ENCODE data around the gene CDV3.
"Not testable (repeated sequence)": the region's sequence is repeated elsewhere in the genome, so short reads cannot be mapped to it uniquely, and the experiment has no call there.

The CDV3 gene, protein sequence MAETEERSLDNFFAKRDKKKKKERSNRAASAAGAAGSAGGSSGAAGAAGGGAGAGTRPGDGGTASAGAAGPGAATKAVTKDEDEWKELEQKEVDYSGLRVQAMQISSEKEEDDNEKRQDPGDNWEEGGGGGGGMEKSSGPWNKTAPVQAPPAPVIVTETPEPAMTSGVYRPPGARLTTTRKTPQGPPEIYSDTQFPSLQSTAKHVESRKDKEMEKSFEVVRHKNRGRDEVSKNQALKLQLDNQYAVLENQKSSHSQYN

DNA sequence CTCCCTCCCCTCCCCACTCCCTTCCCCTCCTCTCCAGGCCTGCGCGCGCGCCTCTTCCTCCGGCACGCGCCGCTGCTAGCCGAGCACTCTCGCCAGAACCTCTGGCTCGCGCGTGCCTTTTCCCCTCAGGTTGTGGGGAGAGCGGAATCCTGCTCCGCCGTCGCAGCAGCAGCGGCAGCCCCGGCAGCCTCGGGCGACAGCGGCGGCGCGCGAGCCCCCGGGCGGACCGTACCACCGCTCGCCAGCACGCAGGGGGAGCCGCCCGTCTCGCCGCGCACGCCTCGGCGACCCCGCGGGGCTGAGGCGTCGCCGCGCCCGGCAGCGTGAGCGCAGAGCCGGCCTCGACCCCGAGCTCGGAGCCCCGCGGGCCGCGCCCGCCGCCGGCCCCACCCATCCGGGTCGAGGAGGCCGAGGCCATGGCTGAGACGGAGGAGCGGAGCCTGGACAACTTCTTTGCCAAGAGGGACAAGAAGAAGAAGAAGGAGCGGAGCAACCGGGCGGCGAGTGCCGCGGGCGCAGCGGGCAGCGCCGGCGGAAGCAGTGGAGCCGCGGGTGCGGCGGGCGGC lies at the start of gene CDV3:
CDV3 (plus strand) TSS at position 58 of the 566 bp plus-strand sequence; CDS start at position 417, 359 bp downstream.
- DNase-seq (ENCODE audit: low read depth in 2 of 3, low spot score in 1 of 3) = no peak

DNA sequence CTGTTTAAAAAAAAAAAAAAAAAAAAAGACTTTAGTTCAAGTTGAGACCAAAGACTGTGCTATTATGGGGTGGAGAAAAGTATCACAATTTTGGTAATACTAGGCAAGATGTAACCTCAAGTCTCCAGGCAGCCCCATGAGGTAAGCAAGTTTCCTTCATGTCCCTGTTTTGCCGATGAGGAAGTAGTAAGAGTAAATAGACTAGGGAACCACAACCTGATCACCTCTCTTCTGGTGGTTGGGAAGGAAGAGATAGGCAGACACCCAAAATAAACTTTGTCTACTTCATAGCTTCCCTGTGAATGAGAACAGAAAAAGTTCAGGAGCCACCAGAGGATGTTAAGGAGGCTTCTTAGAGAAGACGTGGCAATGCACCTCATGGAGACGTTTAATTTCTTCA lies 49.7 kb upstream of the CDV3 start:
- DNase-seq (ENCODE audit: low read depth in 2 of 3, low spot score in 1 of 3) = not testable (repeated sequence)

DNA sequence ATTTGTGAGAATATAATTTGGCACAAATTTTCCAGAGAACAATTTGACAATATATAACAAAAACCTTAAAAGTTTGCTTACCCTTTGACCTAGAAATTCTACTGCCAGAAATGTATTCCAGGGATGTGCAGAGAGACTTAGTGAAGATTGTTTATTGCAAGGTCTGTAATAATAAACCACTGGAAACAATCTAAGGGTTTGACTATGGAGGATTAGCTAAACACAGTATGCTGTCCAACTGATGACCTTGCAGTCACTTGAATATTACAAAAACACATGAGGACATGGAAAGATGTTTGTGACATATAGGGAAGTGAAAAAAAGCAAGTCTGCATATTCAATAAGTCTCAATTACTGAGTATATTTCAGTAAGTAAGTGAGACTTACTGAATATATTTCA lies 48.1 kb upstream of the CDV3 start:
- DNase-seq (ENCODE audit: low read depth in 2 of 3, low spot score in 1 of 3) = no peak

DNA sequence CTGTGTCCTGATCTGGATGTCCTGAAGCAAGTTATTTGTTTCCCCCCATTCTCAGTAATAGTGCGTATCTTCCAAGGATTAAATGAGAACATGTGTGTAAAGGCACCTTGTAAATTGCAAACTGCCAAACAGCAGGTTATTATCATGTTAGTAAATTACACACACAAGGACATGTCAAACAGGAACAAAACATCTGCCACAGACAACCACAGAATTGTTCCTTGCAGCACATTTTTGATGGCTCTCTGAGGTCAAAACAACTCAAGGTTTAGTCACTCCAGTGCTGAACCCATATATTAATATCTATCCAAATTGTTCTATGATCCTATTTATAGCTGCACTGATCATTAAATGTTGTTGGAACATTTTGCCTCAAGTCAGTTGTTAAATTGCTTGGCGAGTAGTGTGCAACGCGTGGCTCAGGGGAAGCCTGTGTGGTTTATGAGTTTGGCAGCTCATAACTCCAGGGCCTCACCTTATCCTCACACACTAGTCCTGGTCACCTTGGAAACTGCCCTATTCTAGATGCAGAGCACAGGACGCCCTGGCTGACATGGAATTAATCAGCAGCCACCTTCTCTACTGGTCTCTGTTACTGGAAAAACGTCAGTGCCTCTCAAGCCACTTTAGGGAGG lies 46.3 kb upstream of the CDV3 start:
- no peak for DNase-seq (ENCODE audit: low read depth in 2 of 3, low spot score in 1 of 3)

DNA sequence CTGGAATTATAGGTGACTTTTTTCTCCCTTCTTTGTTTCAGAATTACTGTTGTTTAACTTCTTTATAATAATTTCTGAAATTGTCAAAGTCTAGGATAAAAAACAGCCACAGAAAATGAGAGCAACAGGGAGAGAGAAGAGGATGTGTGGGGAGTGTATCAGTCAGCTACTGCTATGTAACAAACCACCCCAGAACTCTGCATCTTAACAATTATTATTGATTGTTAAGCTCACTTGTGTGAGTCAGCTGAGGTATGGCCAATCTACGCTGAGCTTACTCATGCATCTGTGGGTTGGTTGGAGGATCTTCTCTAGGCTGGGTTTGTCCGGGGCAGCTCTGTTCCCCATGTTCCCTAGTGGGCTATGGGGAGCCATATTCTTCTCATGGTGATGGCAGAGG lies 43.7 kb upstream of the CDV3 start:
- no peak for DNase-seq (ENCODE audit: low read depth in 2 of 3, low spot score in 1 of 3)

DNA sequence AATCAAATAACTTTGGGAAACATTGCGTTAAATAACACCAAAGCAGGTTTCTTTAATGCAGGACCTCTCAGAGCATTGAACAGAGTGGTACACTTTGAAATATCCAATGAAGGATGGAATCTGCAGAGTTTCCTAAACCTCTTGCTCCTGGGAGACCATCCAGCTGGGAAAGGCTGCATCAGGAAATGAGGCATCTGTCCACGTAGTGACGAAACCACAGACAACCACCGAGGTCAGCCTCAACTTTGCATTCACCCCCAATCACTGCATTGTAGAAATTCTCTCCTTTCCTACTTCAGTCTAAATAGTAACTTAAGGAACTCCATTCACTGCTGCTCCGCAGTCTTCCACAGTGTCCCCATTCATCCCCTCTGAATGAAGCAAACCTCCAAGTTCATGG lies 41.5 kb upstream of the CDV3 start:
- DNase-seq (ENCODE audit: low read depth in 2 of 3, low spot score in 1 of 3) = no peak

DNA sequence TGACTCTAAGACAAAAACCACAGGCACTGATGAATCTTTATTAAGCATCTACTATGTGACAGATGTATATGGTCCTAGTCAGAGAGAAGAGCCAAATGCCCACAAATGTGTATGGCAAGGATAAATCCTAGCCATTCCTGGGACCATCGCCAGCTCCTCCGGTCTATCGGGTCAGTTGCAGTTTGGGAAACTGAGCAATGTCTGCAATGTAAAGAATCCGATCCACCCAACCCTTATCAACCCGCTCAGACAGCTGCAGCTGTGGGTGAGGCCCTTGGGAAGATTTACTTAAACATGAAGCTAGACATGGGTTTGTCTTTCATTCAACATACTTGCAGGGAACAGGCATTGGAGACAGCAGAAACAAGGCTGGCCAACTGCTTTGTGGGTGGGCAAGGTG lies 40.5 kb upstream of the CDV3 start:
- no peak for DNase-seq (ENCODE audit: low read depth in 2 of 3, low spot score in 1 of 3)

DNA sequence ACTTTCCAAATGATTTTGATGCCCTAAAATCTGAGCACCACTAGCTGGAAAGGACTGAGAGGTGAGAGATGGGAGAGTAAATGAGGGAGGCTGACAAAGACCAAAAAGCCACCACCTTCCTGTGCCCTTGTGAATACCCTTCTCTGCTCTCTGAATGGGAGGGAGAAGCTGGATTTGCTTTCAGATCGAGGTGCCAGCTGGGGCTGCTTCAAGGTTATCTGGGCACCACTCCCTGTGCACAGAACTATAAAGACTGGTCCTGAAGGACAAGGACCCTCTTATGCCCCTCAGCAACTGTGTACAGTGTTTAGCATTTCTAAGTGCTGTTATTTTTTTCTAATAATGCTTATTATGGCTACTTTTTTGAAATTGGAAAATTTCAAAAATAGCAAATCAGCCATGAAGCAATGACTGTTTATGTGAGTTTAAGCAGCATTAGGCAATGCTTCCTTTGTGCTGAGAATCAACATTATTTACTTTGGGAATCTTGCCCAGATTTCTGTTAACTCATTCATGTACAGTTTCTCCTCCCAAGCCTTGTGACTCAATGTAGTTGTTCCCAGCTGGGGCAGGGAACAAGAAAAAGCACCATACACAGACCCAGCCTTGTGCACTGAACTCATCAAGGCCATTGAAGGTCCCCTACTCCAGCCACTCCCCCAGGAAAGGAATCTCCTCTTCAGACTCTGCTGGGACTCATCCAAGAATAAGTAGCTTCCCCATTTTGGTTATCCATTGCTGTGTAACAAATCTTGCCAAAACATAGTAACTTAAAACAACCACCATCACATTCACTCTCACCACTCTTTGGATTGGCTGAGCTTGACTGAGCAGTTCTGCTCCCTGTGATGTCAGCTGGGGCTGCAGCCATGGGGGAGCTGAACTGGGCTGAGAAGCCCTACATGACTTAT lies 37.3 kb upstream of the CDV3 start:
- no peak for DNase-seq (ENCODE audit: low read depth in 2 of 3, low spot score in 1 of 3)

DNA sequence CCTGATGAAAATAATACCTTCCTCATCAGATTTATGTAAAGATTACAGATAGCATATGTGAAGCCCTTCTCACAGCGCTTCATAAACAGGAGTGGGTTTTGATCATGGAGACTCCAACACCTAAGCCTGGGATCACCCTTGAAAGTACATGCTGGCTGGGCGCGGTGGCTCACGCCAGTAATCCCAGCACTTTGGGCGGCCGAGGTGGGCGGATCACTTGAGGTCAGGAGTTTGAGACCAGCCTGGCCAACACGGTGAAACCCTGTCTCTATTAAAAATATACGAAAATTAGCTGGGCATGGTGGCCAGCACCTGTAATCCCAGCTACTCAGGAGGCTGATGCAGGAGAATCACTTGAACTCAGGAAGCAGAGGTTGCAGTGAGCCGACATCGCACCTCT lies 36.4 kb upstream of the CDV3 start:
- not testable (repeated sequence) for DNase-seq (ENCODE audit: low read depth in 2 of 3, low spot score in 1 of 3)

DNA sequence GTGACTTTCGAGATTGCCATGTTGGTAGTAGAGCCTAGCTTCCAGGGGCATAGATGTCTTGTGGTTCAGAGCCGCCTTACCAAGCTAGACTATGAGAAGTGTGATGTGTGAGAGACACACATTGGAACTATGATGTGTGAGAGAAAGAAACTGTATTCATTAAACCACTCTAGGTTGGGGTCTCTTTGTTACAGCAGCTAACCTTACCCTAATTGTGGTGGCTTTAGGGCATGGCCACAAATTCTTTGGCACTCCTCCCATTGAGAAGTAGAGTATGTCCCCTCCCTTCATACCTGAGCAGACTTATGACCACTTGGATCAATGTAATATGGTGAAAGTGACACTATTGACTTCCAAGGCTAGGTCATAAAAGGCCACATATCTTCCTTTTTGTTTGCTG lies 35.3 kb upstream of the CDV3 start:
- DNase-seq (ENCODE audit: low read depth in 2 of 3, low spot score in 1 of 3) = no peak

DNA sequence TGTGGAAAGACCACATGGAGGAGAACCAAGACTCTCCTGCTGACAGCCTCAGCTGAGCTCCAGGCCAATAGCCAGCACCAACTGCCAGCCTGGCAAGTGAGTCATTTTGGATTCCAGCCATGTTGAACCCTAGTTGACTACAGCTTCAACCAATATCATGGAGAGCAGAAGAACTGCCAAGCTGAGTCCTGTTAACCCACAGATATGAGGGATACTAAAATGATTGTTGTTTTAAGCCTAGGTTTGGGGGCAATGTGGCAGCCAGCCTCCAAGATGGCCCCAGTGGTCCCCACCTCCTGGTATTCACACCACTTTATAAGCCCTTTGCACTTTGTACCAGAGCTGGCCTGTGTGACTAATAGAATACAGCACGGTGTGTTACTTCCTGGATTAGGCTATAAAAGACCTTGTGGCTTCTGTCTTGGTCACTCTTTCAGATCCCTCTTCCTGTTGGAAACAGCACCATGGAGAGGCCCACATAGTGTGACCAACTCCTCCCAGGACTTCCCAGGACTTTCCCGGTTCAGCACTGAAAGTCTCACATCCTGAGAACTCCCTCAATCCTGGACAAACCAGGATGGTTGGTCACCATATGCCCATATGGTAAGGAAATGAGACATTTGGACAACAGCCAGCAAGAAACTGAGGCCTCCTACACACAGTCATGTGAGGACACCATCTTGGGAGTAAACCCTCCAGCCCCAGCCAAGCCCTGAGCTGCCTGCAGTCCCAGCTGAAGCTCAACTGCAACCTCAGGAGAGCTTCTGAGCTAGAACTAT lies 32.4 kb upstream of the CDV3 start:
- no peak for DNase-seq (ENCODE audit: low read depth in 2 of 3, low spot score in 1 of 3)

DNA sequence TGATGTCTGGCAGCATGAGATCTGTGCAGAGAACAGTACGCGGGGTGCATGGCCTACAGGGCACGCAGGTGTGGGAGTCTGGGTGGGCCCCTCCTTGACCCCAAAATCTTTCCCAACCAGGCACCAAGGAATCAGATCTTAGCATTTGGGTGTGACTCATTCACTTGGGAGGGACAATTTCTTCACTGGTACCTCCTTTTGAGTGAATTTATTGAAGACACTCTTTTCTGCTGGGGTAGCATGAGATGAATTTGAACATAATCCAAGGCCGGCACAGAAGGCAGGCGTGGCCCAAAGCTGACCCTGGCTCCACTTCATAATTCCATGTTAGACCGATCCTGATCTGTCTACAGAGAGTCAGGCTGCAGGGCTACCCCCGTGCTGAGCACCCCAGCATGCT lies 30.6 kb upstream of the CDV3 start:
- DNase-seq (ENCODE audit: low read depth in 2 of 3, low spot score in 1 of 3) = no peak

DNA sequence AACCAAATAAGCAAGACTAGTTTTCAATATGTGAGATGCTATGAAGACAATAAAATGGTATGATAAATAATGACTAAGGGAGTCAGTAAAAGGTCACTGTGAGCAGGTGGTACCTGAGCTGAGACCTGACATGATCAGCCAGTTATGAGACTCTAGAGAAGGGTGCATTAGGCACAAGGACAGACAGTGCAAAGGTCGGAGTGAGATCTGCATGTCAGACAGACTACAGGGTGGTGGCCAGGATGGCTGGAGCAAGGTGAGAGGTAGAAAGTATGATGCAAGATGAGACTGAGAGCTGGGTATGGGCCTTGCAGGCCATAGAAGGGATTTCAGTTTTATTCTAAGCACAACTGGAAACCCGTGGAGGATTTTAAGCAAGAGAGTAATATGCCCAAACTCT lies 28.5 kb upstream of the CDV3 start:
- DNase-seq (ENCODE audit: low read depth in 2 of 3, low spot score in 1 of 3) = not testable (repeated sequence)

DNA sequence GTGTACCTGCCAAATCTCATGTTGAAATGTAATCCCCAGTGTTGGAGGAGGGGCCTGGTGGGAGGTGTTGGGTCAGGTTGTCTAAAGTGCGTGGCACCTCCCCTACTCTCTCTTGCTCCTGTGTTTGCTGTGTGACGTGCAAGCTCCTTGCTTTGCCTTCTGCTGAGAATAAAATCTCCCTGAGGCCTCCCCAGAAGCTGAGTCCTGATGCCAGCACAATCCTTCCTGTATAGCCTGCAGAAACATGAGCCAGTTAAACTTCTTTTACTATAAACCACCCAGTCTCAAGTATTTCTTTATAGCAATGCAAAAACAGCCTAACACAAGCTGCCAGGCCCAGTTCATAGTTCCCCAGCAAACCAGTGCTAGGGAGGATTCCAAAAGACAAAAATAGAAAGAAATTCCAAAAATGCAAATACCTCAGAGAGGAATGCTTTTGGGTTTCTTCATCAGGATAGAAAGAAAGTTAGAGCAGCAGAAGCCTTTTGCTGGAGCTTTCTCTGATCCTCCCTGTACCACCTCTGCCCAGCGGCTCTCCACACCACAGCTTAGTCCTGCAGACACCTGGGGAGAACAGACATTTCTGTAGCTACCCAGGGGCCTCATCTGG lies 25.9 kb upstream of the CDV3 start:
- no peak for DNase-seq (ENCODE audit: low read depth in 2 of 3, low spot score in 1 of 3)

DNA sequence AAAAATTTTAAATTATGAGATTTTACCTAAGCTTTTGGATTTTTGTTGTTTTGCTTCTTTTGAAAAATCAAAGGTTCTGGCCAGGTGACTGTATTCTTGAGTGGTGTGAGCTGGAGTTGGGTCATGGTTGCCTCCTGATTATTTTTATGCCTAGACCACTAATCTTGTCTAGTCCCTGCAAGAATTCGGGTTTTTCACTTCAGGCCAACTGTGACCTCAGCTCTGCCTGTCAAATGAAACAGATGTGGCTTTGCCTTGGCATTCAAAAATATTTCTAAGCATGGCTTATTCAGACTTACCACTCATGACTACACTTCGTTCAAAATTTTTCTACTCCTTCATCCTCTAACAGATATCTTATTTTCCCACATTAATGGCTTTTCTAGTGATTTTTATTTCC lies 25.4 kb upstream of the CDV3 start:
- no peak for DNase-seq (ENCODE audit: low read depth in 2 of 3, low spot score in 1 of 3)

DNA sequence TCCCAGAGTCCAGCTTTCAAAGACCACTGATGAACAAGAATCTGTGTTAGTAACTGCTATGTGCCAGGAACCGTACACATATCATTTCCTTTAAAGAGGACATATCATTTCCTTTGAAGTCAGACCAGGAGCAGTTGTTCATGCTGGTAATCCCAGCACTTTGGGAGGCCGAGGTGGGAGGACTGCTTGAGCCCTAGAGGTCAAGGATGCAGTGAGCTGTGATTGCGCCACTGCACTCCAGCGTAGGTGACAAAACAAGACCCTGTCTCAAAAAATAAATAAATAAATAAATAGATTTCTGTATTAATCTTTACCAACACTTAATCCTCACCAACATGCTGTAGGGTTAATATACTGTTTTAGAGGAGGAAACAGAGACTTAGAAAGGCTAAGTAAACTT lies 23.9 kb upstream of the CDV3 start:
- DNase-seq (ENCODE audit: low read depth in 2 of 3, low spot score in 1 of 3) = no peak

DNA sequence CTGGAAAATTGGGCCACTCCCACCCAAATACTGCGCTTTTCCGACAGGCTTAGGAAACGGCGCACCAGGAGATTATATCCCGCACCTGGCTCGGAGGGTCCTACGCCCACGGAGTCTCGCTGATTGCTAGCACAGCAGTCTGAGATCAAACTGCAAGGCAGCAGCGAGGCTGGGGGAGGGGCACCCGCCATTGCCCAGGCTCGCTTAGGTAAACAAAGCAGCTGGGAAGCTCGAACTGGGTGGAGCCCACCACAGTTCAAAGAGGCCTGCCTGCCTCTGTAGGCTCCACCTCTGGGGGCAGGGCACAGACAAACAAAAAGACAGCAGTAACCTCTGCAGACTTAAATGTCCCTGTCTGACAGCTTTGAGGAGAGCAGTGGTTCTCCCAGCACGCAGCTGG lies 21.9 kb upstream of the CDV3 start:
- not testable (repeated sequence) for DNase-seq (ENCODE audit: low read depth in 2 of 3, low spot score in 1 of 3)

DNA sequence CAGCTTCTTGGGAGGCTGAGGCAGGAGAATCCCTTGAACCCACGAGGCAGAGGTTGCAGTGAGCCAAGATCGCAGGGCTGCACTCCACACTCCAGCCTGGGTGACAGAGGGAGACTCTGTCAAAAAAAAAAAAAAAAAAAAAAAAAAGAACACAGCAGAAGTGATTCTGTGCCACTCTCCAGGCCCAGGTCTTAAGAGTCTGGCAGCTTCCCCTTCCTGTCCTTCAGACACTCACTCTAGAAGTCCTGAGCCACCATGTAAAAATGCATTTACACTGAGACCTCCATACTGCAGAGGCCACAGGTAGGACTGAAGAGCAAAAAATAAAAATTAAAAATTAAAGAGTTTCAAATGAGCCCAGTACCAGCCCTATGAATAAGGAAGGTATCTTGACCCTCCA lies 11.8 kb upstream of the CDV3 start:
- DNase-seq (ENCODE audit: low read depth in 2 of 3, low spot score in 1 of 3) = no peak

DNA sequence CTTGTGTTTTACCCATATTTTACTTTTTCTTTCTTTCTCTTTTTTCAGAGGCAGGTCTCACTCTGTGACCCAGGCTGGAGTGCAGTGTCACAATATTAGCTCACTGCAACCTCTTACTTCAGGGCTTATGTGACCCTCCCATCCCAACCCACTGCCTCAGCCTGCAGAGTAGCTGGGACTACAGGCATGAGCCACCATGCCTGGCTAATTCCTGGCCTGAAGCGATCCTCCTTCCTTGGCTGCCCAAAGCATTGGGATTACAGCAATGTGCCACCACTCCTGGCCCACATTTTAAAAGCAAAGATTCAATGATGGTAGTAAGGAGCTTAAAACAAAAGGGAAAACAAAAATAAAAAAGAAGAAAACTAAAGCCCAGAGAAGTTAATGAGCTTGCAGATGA lies 11.1 kb upstream of the CDV3 start:
- DNase-seq (ENCODE audit: low read depth in 2 of 3, low spot score in 1 of 3) = no peak

DNA sequence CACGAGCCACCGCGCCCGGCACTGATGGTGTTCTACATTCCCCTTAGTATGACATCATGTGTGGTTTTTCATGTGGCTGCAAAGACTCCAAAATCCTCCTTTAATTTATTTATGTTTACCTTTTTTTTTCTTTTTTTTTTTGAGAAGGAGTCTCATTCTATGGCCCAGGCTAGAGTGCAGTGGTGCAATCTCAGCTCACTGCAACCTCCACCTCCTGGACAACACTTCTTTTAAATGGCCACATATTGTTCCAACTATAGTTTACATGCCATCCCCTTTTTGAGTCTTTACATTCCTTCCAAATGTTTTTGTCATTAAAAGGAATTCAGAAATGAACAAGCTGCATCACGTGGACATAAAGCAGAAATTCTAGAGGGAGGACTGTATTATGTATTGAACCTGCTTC lies 10.3 kb upstream of the CDV3 start:
- no peak for DNase-seq (ENCODE audit: low read depth in 2 of 3, low spot score in 1 of 3)

DNA sequence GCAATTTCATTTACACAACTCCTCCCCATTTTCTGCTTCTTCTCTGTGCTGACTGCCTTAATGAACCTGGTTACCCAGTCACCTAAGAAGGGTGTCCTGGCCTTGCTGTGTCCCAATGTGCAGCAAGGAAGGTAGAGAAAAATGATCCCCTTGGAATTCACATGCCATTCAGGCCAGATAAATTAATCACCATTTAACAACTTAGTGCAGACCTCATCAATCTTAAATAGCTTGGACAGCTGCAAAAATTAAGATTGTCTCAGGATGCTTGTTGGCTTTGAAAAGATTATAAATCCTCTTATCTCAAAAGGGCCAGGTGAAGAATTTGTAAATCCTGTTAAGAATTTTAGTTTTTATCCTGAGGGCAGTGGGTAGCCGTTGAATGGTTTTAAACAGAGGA lies 9.7 kb upstream of the CDV3 start:
- DNase-seq (ENCODE audit: low read depth in 2 of 3, low spot score in 1 of 3) = no peak

Measured in stimulated activated CD4-positive, alpha-beta T cell treated with anti-CD3 and anti-CD28 coated beads, Interleukin-12 subunit alpha, Interleukin-12 subunit beta, amount 100 ng/mL, for 48 hours (primary cell).